HG02938 (cell line): Measurements from ENCODE around the gene PLCL1.

ENCODE experiments used
- ATAC-seq: cut with Tn5 transposase; IDR thresholded peaks from one replicate; pipeline ENCODE4 v1.9.1; 2021; ENCODE audit warnings: mild to moderate bottlenecking, moderate library complexity; ENCODE audit not compliant: unreplicated experiment

Gene PLCL1

GRCh38 chr2:197920592-197921201 is 116.3 kb downstream of the PLCL1 start:
- ATAC-seq, result no peak

GRCh38 chr2:197924483-197924882 is 120.1 kb downstream of the PLCL1 start:
- no peak for ATAC-seq

- ATAC-seq, result no peak
Measured at GRCh38 chr2:197925204-197925603, 120.8 kb downstream of the PLCL1 start.

GRCh38 chr2:197925976-197926375 is 121.6 kb downstream of the PLCL1 start:
- ATAC-seq, result no peak

GRCh38 chr2:197926673-197927072 is 122.3 kb downstream of the PLCL1 start:
- no peak for ATAC-seq

GRCh38 chr2:197927994-197928393 is 123.6 kb downstream of the PLCL1 start:
- ATAC-seq, result no peak

GRCh38 chr2:197929008-197929885 is 124.9 kb downstream of the PLCL1 start:
- no peak for ATAC-seq

- ATAC-seq, result no peak
Measured at GRCh38 chr2:197929886-197930227, 125.5 kb downstream of the PLCL1 start.

GRCh38 chr2:197930570-197931278 is 126.3 kb downstream of the PLCL1 start:
- no peak for ATAC-seq

- ATAC-seq, result no peak
Measured at GRCh38 chr2:197931661-197932312, 127.4 kb downstream of the PLCL1 start.

- no peak for ATAC-seq
Measured at GRCh38 chr2:197932374-197932773, 128.0 kb downstream of the PLCL1 start.

GRCh38 chr2:197934261-197934933 is 130.0 kb downstream of the PLCL1 start:
- no peak for ATAC-seq

GRCh38 chr2:197934934-197935289 is 130.5 kb downstream of the PLCL1 start:
- ATAC-seq, result no peak

- no peak for ATAC-seq
Measured at GRCh38 chr2:197937814-197938213, 133.4 kb downstream of the PLCL1 start.

GRCh38 chr2:197938555-197938954 is 134.2 kb downstream of the PLCL1 start:
- ATAC-seq, result no peak

GRCh38 chr2:197939787-197940186 is 135.4 kb downstream of the PLCL1 start:
- no peak for ATAC-seq

GRCh38 chr2:197940382-197940781 is 136.0 kb downstream of the PLCL1 start:
- ATAC-seq, result no peak

- no peak for ATAC-seq
Measured at GRCh38 chr2:197941715-197942114, 137.3 kb downstream of the PLCL1 start.

GRCh38 chr2:197943731-197944130 is 139.3 kb downstream of the PLCL1 start:
- ATAC-seq, result no peak

- no peak for ATAC-seq
Measured at GRCh38 chr2:197944416-197945096, 140.2 kb downstream of the PLCL1 start.
